NCI-H460 (cell line): Measurements from ENCODE around the gene SEPTIN5. TPM values are rescaled to one million over a fixed set of nuclear protein-coding genes. Genes with fewer than 3 reads are reported as not detected.
A peak's percentile ranks its signal among the peaks of the same experiment; 100 is the strongest.

Source experiments
- DNase-seq: peaks from one replicate; pipeline ENCODE4 v3.0.0-alpha.2; 2016; ENCODE audit warnings: low read depth; ENCODE audit errors: extremely low read depth
- total RNA-seq: library from RNA; depleted of rRNA; stranded (reverse); fragments of >200 nt; shearing (Covaris generic); gene quantifications from 2 replicates; pipeline ENCODE4 v1.2.3, GENCODE V29; 2014

Gene SEPTIN5
- total RNA-seq, 1 experiment from 2014 or later, result 17.4 TPM

GRCh38 chr22:19745155-19746101 is 31.1 kb downstream of the SEPTIN5 start:
- no peak for DNase-seq

DNA sequence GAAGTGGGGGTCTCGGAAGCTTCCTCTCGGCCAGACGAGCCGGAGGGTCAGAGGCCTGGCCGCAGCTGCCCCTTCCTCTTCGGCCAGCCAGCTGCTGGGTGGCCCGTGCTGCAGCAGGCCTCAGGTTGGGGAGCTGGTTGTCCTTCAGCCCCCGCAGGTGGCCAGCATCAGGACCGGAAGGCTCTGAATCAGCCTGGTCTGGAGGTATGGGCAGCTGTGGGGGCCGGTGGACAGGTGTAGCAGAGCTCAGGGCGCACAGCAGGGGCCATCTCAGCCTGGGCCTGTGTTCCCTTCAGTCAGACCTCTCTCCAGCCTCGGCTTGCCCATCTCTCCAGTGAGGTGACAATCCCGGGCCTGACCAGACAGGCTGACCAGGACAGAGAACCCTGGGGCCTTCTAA is 32.4 kb downstream of the SEPTIN5 start:
- no peak for DNase-seq

DNA sequence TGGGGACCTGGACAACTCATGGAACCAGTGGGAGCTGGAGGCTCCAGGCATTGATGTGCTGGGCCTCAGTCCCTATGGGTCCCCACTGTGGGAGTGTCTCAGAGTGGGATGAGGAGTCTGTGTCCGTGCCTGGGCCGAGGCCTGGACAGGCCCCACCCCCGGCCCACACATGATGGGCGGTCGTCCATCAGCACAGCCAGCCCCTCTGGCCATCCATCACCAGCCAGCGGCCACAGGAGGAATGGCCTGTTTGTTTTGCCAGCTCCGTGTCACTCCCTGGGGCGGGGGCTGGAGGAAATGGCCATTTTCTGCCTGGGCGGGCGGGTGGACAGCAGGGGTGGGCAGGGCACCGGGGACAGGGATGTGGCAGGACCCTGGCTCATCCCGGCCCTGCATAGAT is 33.2 kb downstream of the SEPTIN5 start:
- DNase-seq, result no peak

DNA sequence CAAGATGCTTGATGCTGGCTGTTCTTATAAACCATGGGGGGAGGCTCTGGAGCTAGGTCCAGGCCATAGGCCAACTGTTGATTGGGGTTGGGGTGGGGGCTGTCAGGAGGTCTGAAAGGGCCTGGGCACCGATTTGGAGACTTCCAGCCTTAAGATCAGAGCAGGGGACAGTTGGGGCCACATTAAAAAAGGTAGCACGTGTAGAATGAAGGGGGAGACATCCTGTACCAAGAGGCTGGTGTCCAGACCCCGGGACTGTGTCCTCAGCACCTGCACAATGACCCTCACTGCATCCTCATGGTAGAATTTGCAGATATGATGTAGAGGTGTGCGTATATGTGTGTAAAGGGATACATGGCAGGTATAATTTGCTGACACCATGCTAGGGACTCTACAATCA is 33.8 kb downstream of the SEPTIN5 start:
- no peak for DNase-seq

DNA sequence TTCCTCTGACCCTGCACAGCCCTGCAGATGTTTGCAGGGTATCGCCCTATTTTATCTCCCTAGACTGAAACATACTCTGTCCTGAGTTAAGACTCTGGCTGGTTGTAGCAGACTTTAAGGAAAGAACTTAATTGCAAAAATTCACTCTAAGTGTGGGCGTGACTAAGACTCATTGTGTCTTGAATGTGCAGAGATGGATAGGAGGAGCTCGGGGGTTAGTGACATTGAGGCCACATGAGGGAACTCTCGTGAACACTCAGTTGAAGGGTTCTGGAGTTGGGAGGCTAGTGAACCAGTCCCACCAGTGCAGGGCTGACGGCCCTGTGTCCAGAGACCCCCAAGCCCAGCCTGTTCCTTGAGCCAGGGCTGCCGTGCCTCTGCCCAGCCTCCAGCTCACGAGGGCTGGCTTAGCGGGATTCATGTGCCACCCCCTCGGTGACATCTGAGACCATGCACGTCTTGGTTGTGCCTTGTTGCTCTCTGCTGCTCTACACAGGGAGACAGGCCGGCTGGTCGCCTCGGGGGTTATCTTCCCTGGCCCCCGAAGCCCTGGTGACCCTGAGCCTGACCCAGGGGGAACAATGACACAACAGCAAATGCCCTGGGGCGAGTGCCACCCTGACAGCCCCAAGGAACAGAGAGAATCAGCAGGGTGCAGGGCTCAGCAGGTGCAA is 34.8 kb downstream of the SEPTIN5 start:
- no peak for DNase-seq

- DNase-seq, result no peak
These were observed 35.6 kb downstream of the SEPTIN5 start for GRCh38 chr22:19749876-19750275.

GRCh38 chr22:19750507-19751490 is 36.5 kb downstream of the SEPTIN5 start:
- no peak for DNase-seq

- DNase-seq, result no peak
These were observed 37.4 kb downstream of the SEPTIN5 start for GRCh38 chr22:19751497-19752245.

DNA sequence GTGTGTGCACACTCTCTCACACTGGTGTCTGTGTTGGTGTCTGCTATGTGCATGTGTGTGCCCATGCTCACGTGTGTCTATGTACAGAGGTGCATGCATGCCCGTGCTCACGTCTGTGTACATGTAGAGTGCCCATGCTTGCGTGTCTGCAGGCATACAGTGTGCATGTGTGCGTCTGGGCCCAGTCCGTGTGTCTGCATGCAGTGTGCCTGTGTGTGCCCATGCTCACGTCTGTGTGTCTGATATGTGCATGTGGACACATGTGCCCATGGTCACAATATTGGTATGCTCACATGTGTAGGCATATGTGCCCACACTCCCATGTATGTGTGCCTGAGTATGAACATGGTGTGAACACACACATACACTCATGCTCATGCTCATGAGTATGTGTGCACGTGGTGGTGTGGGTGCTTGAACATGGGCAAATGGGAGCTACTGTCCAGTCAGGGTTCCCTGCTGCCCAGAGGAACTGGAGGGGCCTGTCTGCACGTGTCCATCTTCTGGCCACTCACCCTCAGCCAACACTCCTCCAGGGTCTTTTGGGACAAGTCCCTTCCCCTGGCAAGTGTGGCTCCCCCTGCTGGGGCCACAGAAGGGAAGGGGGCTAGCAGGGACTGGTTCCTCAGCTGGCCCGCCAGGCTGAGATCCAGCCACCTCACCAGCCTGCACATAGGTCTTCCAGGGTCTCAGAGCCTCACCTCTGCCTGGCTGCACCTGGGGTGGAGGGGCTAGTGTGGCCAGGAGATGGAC is 39.0 kb downstream of the SEPTIN5 start:
- no peak for DNase-seq

GRCh38 chr22:19753996-19754700 is 39.8 kb downstream of the SEPTIN5 start:
- DNase-seq, result no peak

- no peak for DNase-seq
These were observed 40.4 kb downstream of the SEPTIN5 start for GRCh38 chr22:19754701-19755144.

DNA sequence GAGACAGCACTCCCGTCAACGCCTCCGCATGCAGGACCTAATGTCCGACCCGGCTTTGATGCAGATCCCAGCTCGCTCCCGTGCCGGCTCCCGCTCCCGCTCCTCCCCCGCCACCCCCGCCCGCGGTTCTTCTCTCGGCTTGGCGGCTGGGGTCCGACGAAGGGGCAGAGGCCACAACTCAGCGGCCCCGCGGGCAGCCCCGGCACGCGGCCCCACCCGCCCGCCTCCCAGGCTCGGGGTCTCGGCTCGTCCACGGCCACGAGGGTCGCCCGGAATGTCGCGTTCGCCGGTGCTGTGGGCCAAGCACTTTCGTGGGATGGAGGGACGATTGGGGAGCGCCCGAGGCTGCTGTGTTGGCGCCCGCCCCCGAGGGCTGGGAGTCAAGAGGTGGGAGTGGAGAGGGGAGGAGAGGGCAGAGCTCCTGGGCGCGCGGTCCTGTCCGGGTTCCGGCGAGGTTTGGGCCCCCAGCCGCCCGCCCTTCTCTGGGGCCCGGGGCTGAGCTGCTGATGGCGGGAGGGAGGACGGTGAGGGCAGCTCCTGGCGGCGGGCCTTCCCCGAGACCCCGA is 40.9 kb downstream of the SEPTIN5 start:
- no peak for DNase-seq

DNA sequence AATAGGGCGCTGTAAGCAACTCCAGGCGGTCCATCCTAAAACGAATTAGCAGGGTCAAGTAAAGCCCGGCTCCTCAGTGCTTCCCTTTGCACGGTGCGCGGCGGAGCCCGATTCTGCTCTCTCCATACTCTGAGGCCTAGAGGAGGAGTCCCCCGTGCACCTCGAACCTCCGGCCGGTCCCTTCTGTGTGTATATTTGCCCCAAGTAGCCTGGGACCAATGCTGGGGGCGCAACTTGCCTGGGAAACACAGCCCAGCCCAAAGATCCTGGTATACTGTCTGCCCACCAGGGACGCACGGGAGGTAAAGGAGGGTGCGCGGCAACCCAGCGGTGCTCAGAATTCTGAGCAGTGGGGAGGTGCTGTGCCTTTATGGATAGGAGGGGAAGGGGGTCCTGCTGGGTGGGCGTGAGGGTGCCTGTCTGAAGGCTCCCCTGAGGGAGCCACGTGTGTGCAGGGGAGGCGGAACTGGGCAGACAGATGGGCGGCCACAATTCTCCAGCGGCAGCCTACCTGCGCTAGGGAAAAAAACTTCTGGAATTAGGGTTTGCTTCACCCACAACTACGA is 41.5 kb downstream of the SEPTIN5 start:
- no peak for DNase-seq

- peak; percentile 36 for DNase-seq
These were observed 42.2 kb downstream of the SEPTIN5 start for GRCh38 chr22:19756288-19757128.

GRCh38 chr22:19757140-19757984 is 43.1 kb downstream of the SEPTIN5 start:
- DNase-seq, result no peak
